ENCODE measurements around the gene CD81. TPM values are rescaled to one million over a fixed set of nuclear protein-coding genes. Genes with fewer than 3 reads are reported as not detected.
"Not testable (repeated sequence)": the region's sequence is repeated elsewhere in the genome, so short reads cannot be mapped to it uniquely, and the experiment has no call there.

The CD81 gene
- total and polyA plus RNA-seq, 9 of the 15 experiments (the other 6 are each of a cell fraction or from before 2014, with no cell fraction given), result 2.4 to 189 (median 61.7) TPM

GRCh38 chr11:2357246-2357645 lies 19.9 kb upstream of the CD81 start (continued):
- TF ChIP-seq ZNF592 (IDR thresholded peaks at IDR 0.05) (no peak), JUN (IDR thresholded peaks at IDR 0.05; ENCODE audit: borderline replicate concordance, low read depth, low read length) (no peak), JUN (CRISPR knock-in tag; IDR thresholded peaks at IDR 0.05; ENCODE audit: borderline replicate concordance) (no peak)

GRCh38 chr11:2357651-2358050 lies 19.5 kb upstream of the CD81 start:
- H2AFZ ChIP-seq (ENCODE audit: low read depth, low read length); H4K20me1 ChIP-seq (replicated peaks; ENCODE audit: control insufficient read depth, insufficient read depth, low read length); H3K9me1 ChIP-seq (ENCODE audit: control insufficient read depth, insufficient read depth, low read length); H3K79me2 ChIP-seq (ENCODE audit: control insufficient read depth, insufficient read depth, low read length); in situ Hi-C loops (cut with MboI); H3K4me1 ChIP-seq (replicated peaks in 1 of 2; ENCODE audit: control insufficient read depth in 2 of 2, insufficient read depth in 2 of 2, low read length in 2 of 2); H3K27ac ChIP-seq (ENCODE audit: extremely low read depth, low read depth, low read length); CTCF ChIA-PET (ENCODE audit: low intra/inter-chr PET ratio); BruUV-seq (replicated peaks); H3K9ac ChIP-seq (ENCODE audit: insufficient read depth in 1 of 2, low read depth in 2 of 2, low read length in 2 of 2); FAIRE-seq; H3K36me3 ChIP-seq (ENCODE audit: control insufficient read depth, insufficient read depth, low read length); ATAC-seq; H3K9me3 ChIP-seq (replicated peaks; ENCODE audit: control insufficient read depth, insufficient read depth, low read depth, low read length); intact Hi-C loops (cut with micrococcal nuclease); DNase-seq (ENCODE audit: extremely low read depth in 1 of 4, low spot score in 3 of 4); H3K4me2 ChIP-seq (ENCODE audit: insufficient read depth, low read length); H3K4me3 ChIP-seq: not testable (repeated sequence)
- WGBS (ENCODE audit: insufficient coverage, low coverage, missing lambda C conversion rate), result 7% methylated on average over 10 of the region's 13 CpGs
- POLR2A ChIA-PET, result interaction anchor here (0.6 kb wide), 1 partner anchor 885 kb away, joined by 3 read pairs; no protein-coding TSS in a partner anchor
- peaks cover 41 to 77% of the 10 kb centered on the region in 2 experiments for H3K27me3 ChIP-seq (ENCODE audit: control insufficient read depth in 2 of 2, insufficient read depth in 2 of 2, low read length in 2 of 2)
